GM12878 (cell line): Measurements from ENCODE around the gene RAB22A. TPM values are rescaled to one million over a fixed set of nuclear protein-coding genes. Genes with fewer than 3 reads are reported as not detected.

ENCODE experiments used
- ATAC-seq: fragments of 200-7000 bp; cut with Tn5 transposase; 3 replicates; pipeline ENCODE4 v1.9.1; 2020; ENCODE audit warnings: mild to moderate bottlenecking, moderate library complexity
- BruUV-seq: library from RNA; stranded (reverse); fragments of 400-500 nt; replicated peaks from 2 replicates; lab custom pipeline; 2021; lab: Mats Ljungman, UMichigan
- CTCF ChIA-PET: fragments of 300-600 bp; sonication (Branson Sonifier 250); formaldehyde crosslinking; extraction: SDS; loops from one replicate; lab custom pipeline; 2021; ENCODE audit warnings: inconsistent platforms; lab: Yijun Ruan, JAX
- POLR2A ChIA-PET: fragments of 350-600 bp; formaldehyde crosslinking; extraction: SDS; loops from one replicate; lab custom pipeline; 2021; ENCODE audit warnings: inconsistent platforms; lab: Charles Lee
- RAD21 ChIA-PET: fragments of 300-600 bp; sonication (Branson Sonifier 250); formaldehyde crosslinking; loops from one replicate; lab custom pipeline; 2023; ENCODE audit warnings: antibody characterized with exemption; ENCODE audit not compliant: unreplicated experiment; lab: Charles Lee
- SMC1A ChIA-PET: fragments of 300-600 bp; sonication (Branson Sonifier 250); formaldehyde crosslinking; loops from one replicate; lab custom pipeline; 2023; ENCODE audit not compliant: unreplicated experiment, uncharacterized antibody; lab: Charles Lee
- DNase-seq: peaks from one replicate; pipeline ENCODE4 v3.0.0-alpha.2; 2011; ENCODE audit warnings: low read depth, low spot score
- FAIRE-seq: peaks from 3 replicates; lab custom pipeline; 2011; peaks lifted over from hg19 to GRCh38; lab: Jason Lieb, UNC
- H2AFZ ChIP-seq: 2 replicates; pipeline ENCODE4 v1.6.0; 2011; ENCODE audit warnings: low read depth, low read length, control low read depth; ENCODE audit not compliant: control insufficient read depth
- H3K27ac ChIP-seq: 2 replicates; pipeline ENCODE4 v1.5.1; 2011; ENCODE audit warnings: control low read depth; ENCODE audit not compliant: control insufficient read depth, insufficient read depth
- H3K27me3 ChIP-seq, 2 experiments: replicated peaks in 1 of 2; 2 replicates each; pipeline versions ENCODE4 v1.6.0 to v1.6.1; 2011; ENCODE audit warnings: low read length in 1 of 2; ENCODE audit not compliant: control insufficient read depth in 2 of 2, insufficient read depth in 2 of 2
- H3K36me3 ChIP-seq, 2 experiments: 2 replicates each; pipeline ENCODE4 v1.5.1; 2011; ENCODE audit warnings: low read length in 1 of 2; ENCODE audit not compliant: control insufficient read depth in 2 of 2, insufficient read depth in 2 of 2
- H3K4me1 ChIP-seq: 2 replicates; pipeline ENCODE4 v1.6.1; 2011; ENCODE audit warnings: mild to moderate bottlenecking, low read length, moderate library complexity, mixed read lengths; ENCODE audit not compliant: control insufficient read depth, insufficient read depth
- H3K4me2 ChIP-seq: 2 replicates; pipeline ENCODE4 v1.6.0; 2011; ENCODE audit warnings: control low read depth; ENCODE audit not compliant: control insufficient read depth, insufficient read depth
- H3K4me3 ChIP-seq: fragments of 200-600 bp; sonication (generic); 2 replicates; pipeline ENCODE4 v1.5.1; 2016
- H3K79me2 ChIP-seq: 2 replicates; pipeline ENCODE4 v1.6.0; 2011; ENCODE audit warnings: low read length; ENCODE audit not compliant: control insufficient read depth, insufficient read depth
- H3K9ac ChIP-seq: 2 replicates; pipeline ENCODE4 v1.8.0; 2011; ENCODE audit warnings: low read length, control low read depth, mixed read lengths; ENCODE audit not compliant: control insufficient read depth, insufficient read depth
- H3K9me3 ChIP-seq: replicated peaks from 3 replicates; pipeline ENCODE4 v1.5.1; 2011; ENCODE audit warnings: mild to moderate bottlenecking, low read length; ENCODE audit not compliant: control insufficient read depth, insufficient read depth
- H4K20me1 ChIP-seq: 2 replicates; pipeline ENCODE4 v1.6.0; 2011; ENCODE audit not compliant: control insufficient read depth, insufficient read depth
- BACH1 ChIP-seq: fragments of 450-650 bp; IDR thresholded peaks from 2 replicates; pipeline ENCODE4 v1.6.1; 2017; ENCODE audit warnings: mild to moderate bottlenecking, borderline replicate concordance
- FOXM1 ChIP-seq: IDR thresholded peaks from 2 replicates; pipeline ENCODE4 v1.6.1; 2012; ENCODE audit warnings: low read depth, mild to moderate bottlenecking, inconsistent platforms, low read length, moderate library complexity
- HDGF ChIP-seq: fragments of 450-650 bp; IDR thresholded peaks from 2 replicates; pipeline ENCODE4 v1.6.1; 2016; ENCODE audit warnings: antibody characterized with exemption
- MYB ChIP-seq: fragments of 150-350 bp; IDR thresholded peaks from 2 replicates; pipeline ENCODE4 v1.6.1; 2014; ENCODE audit warnings: mild to moderate bottlenecking, low read depth, low read length, borderline replicate concordance
- NR2C1 ChIP-seq: fragments of 450-650 bp; IDR thresholded peaks from 2 replicates; pipeline ENCODE4 v1.6.1; 2017; ENCODE audit warnings: antibody characterized with exemption, mild to moderate bottlenecking, moderate library complexity
- SREBF1 ChIP-seq: IDR thresholded peaks from 2 replicates; pipeline ENCODE4 v1.6.1; 2012; ENCODE audit warnings: mild to moderate bottlenecking, low read length
- SRF ChIP-seq, 2 experiments: IDR thresholded peaks; 2 replicates each; pipeline ENCODE4 v1.6.1; 2011; ENCODE audit warnings: low read depth in 2 of 2, low read length in 2 of 2, mild to moderate bottlenecking in 1 of 2, moderate library complexity in 1 of 2
- STAT3 ChIP-seq: IDR thresholded peaks from 2 replicates; pipeline ENCODE4 v1.6.1; 2011; ENCODE audit warnings: low read depth, low read length, improper control_type of control experiment
- TARDBP ChIP-seq: IDR thresholded peaks from 2 replicates; pipeline ENCODE4 v1.6.1; 2016; ENCODE audit warnings: borderline replicate concordance
- ZNF274 ChIP-seq: IDR thresholded peaks from one replicate; pipeline ENCODE4 v1.8.0; 2011; ENCODE audit not compliant: insufficient read length, insufficient read depth
- ZSCAN29 ChIP-seq: fragments of 450-650 bp; IDR thresholded peaks from 2 replicates; pipeline ENCODE4 v1.6.1; 2017; ENCODE audit warnings: mild to moderate bottlenecking, moderate library complexity
- WGBS: methylation state at CpG from one replicate; pipeline ENCODE4 v1.1.6; 2016; ENCODE audit warnings: low lambda C conversion rate; ENCODE audit not compliant: insufficient replicate concordance, insufficient coverage; ENCODE audit errors: missing lambda C conversion rate; 5-methylcytosine and 5-hydroxymethylcytosine counted together
- in situ Hi-C: fragments of 300-500 bp; cut with MboI; formaldehyde crosslinking; loops from 9 replicates; pipeline ENCODE4 v1.14.3; 2018; ENCODE audit warnings: mixed read lengths
- intact Hi-C: fragments of 100-400 bp; cut with micrococcal nuclease; formaldehyde crosslinking; loops from one replicate; pipeline ENCODE4 v1.14.2; 2022; ENCODE audit not compliant: unreplicated experiment
- polyA plus RNA-seq, 11 experiments: library from polyadenylated mRNA; depleted of rRNA in 4 of 11; unstranded in 6 of 11; stranded (reverse) in 5 of 11; fragments of >200 nt; fragmentation: Nextera tagmentation in 4 of 11; fragmentation: Illumina TruSeq in 1 of 11; extraction: Ambion mirVana in 4 of 11; extraction: Trizol in 1 of 11; gene quantifications; 1 replicate in 1 of 11; 2 replicates in 10 of 11; pipeline versions ENCODE4 v1.2.1 to v1.2.3, GENCODE V29; 2011 to 2016; ENCODE audit warnings: inconsistent platforms in 2 of 11, missing spikeins in 2 of 11, low read depth in 1 of 11
- total RNA-seq, 4 experiments: library from RNA; depleted of rRNA in 3 of 4; stranded (reverse); fragments of >200 nt in 3 of 4; fragmentation: Illumina TruSeq in 1 of 4; extraction: Trizol in 1 of 4; gene quantifications; 2 replicates each; pipeline versions ENCODE4 v1.2.1 to v1.2.3, GENCODE V29; 2013 to 2021
- TF ChIP-seq, protein P1 (sequence below): fragments of 450-650 bp; IDR thresholded peaks from 2 replicates; pipeline ENCODE4 v1.6.1; 2017; ENCODE audit warnings: borderline replicate concordance
- TF ChIP-seq, protein P2 (sequence below): fragments of 450-650 bp; formaldehyde crosslinking; IDR thresholded peaks from 2 replicates; pipeline ENCODE4 v1.4.0; 2020; ENCODE audit warnings: mild to moderate bottlenecking, moderate library complexity

Gene RAB22A
- total and polyA plus RNA-seq, 10 of the 15 experiments (the other 5 are each of a cell fraction or from before 2014, with no cell fraction given): 2.7 to 12.0 (median 10.0) TPM

DNA sequence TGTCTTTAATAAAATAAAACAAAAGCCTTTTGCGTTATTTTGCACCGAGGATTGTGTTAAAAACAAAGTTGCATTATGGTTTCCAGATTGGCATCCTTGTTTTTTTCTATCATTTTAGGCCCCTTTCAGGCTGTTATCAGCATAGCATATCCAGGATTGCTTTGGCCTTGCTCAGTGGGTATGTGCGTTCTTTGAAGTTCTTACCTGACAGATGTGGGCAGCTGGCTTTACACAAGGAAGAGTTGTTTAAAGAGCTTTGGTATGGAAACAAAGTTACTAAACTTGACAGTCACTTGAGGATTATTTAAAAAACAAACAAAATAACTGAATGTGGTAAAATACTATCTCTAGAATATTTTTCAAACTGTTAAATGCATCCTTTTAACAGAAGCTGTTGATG lies 86.1 kb downstream of the RAB22A start:
- H3K4me3 ChIP-seq: no peak overlapping the region
- BruUV-seq: no TSS peak
- peaks cover 94% of the 10 kb centered on the region for H3K79me2 ChIP-seq
- peaks cover 11% of the 10 kb centered on the region for H4K20me1 ChIP-seq
- RAD21 ChIA-PET: no interaction called here
- ATAC-seq: no peak
- 100% methylated on average over 3 of the region's 3 CpGs for WGBS
- H3K27me3 ChIP-seq: no peaks in the 10 kb centered on the region
- DNase-seq: no peak
- H3K4me1 ChIP-seq: peaks cover 17% of the 10 kb centered on the region
- H3K36me3 ChIP-seq: peaks cover 0 to 8% of the 10 kb centered on the region in 2 experiments; a peak in 1 of 4 replicates
- intact Hi-C loops: no loop called here
- no peak for FAIRE-seq
- POLR2A ChIA-PET: interaction anchor here (0.7 to 1.3 kb wide), 3 partner anchors 9 to 1382 kb away, joined by 3 to 4 read pairs (median 3); no protein-coding TSS in a partner anchor
- no peak overlapping the region for H2AFZ ChIP-seq
- CTCF ChIA-PET: interaction anchor here (1.3 kb wide), 1 partner anchor 53 kb away, joined by 3 read pairs; no protein-coding TSS in a partner anchor
- in situ Hi-C loops: loop anchor here (10.0 kb wide), 3 partner anchors 259 to 1001 kb away; partner anchors contain the start of genes RBM38 and STX16
- H3K4me2 ChIP-seq: 0 out of 2 replicates have a peak overlapping the region, but pooled peaks have one; percentile 17
- TF ChIP-seq SRF (IDR thresholded peaks at IDR 0.05; ENCODE audit: low read depth in 2 of 2, low read length in 2 of 2) (no peak), SREBF1 (no peak), BACH1 (no peak), ZSCAN29 (no peak)
- no peak overlapping the region for H3K9ac ChIP-seq
- no peaks in the 10 kb centered on the region for H3K9me3 ChIP-seq
- SMC1A ChIA-PET: interaction anchor here (1.1 to 1.9 kb wide), 3 partner anchors 12 to 33 kb away, joined by 3 to 8 read pairs (median 3); no protein-coding TSS in a partner anchor
- H3K27ac ChIP-seq: no peak overlapping the region

DNA sequence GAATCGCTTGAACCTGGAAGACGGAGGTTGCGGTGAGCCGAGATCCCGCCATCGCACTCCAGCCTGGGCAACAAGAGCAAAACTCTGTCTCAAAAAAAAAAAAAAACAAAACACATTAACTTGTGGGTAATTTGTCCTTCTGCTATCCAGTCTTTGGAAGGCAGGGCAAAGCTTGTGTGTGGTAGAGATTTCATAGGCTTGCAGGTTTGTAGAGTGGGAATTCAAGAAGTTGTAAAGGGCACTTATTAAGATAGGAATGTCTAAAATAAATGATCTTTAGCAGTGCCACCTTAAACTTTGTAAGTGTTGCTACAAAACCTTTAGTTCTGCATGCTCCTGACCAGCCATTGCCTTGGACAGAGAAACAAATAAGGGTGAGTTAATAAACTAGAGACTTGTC lies 87.9 kb downstream of the RAB22A start:
- in situ Hi-C loops (loop anchor here (10.0 kb wide), 3 partner anchors 257 to 1003 kb away; partner anchors contain the start of genes RBM38 and STX16), intact Hi-C loops (no loop called here)
- no CpG with 5 or more reads among the region's 6 CpGs for WGBS
- Histone ChIP-seq H3K36me3 (no peaks in the 10 kb centered on the region; a peak in 1 of 4 replicates), H3K4me1 (peaks cover 29% of the 10 kb centered on the region), H3K9me3 (no peaks in the 10 kb centered on the region), H4K20me1 (peaks cover 15% of the 10 kb centered on the region), H3K27me3 (no peaks in the 10 kb centered on the region), H3K4me3 (no peak overlapping the region), H3K79me2 (peaks cover 94% of the 10 kb centered on the region), H3K27ac (no peak overlapping the region), H2AFZ (no peak overlapping the region), H3K4me2 (no peak overlapping the region), H3K9ac (no peak overlapping the region)
- CTCF ChIA-PET: no interaction called here
- no peak for ATAC-seq
- POLR2A ChIA-PET: interaction anchor here (0.7 to 1.3 kb wide), 2 partner anchors 9 to 62 kb away, joined by 4 to 5 read pairs; partner anchors contain the start of gene VAPB
- no peak for FAIRE-seq
- no peak for DNase-seq
- RAD21 ChIA-PET: no interaction called here
- SMC1A ChIA-PET: interaction anchor here (0.6 to 1.3 kb wide), 2 partner anchors 9 to 85 kb away, joined by 3 read pairs; partner anchors contain the start of gene VAPB
- BruUV-seq: no TSS peak
- TF ChIP-seq, protein P1, sequence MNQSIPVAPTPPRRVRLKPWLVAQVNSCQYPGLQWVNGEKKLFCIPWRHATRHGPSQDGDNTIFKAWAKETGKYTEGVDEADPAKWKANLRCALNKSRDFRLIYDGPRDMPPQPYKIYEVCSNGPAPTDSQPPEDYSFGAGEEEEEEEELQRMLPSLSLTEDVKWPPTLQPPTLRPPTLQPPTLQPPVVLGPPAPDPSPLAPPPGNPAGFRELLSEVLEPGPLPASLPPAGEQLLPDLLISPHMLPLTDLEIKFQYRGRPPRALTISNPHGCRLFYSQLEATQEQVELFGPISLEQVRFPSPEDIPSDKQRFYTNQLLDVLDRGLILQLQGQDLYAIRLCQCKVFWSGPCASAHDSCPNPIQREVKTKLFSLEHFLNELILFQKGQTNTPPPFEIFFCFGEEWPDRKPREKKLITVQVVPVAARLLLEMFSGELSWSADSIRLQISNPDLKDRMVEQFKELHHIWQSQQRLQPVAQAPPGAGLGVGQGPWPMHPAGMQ: no peak
- no peak for TF ChIP-seq NR2C1
- TF ChIP-seq, protein P2, sequence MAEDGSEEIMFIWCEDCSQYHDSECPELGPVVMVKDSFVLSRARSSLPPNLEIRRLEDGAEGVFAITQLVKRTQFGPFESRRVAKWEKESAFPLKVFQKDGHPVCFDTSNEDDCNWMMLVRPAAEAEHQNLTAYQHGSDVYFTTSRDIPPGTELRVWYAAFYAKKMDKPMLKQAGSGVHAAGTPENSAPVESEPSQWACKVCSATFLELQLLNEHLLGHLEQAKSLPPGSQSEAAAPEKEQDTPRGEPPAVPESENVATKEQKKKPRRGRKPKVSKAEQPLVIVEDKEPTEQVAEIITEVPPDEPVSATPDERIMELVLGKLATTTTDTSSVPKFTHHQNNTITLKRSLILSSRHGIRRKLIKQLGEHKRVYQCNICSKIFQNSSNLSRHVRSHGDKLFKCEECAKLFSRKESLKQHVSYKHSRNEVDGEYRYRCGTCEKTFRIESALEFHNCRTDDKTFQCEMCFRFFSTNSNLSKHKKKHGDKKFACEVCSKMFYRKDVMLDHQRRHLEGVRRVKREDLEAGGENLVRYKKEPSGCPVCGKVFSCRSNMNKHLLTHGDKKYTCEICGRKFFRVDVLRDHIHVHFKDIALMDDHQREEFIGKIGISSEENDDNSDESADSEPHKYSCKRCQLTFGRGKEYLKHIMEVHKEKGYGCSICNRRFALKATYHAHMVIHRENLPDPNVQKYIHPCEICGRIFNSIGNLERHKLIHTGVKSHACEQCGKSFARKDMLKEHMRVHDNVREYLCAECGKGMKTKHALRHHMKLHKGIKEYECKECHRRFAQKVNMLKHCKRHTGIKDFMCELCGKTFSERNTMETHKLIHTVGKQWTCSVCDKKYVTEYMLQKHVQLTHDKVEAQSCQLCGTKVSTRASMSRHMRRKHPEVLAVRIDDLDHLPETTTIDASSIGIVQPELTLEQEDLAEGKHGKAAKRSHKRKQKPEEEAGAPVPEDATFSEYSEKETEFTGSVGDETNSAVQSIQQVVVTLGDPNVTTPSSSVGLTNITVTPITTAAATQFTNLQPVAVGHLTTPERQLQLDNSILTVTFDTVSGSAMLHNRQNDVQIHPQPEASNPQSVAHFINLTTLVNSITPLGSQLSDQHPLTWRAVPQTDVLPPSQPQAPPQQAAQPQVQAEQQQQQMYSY (CRISPR knock-in tag): no peak
- TF ChIP-seq FOXM1: no peak
- TF ChIP-seq MYB: no peak
- TF ChIP-seq TARDBP: no peak
- TF ChIP-seq STAT3: no peak
- no peak for TF ChIP-seq ZNF274
- TF ChIP-seq HDGF: no peak
